ENCODE data around the gene SMYD2.

SMYD2 gene

GRCh38 chr1:214354440-214355148 is 73.6 kb downstream of the SMYD2 start:
- no peak for DNase-seq (ENCODE audit: extremely low read depth, insufficient read length)
- no peak for TF ChIP-seq CTCF (IDR thresholded peaks at IDR 0.05; ENCODE audit: insufficient read depth, low read length, poor library complexity, severe bottlenecking)
- Histone ChIP-seq H3K36me3 (ENCODE audit: control insufficient read depth, insufficient read depth, low read length) (no peaks in the 10 kb centered on the region), H3K27me3 (replicated peaks; ENCODE audit: control insufficient read depth, insufficient read depth, low read length) (no peaks in the 10 kb centered on the region), H3K4me3 (replicated peaks; ENCODE audit: low read depth, low read length) (no peak overlapping the region)

- no peak for DNase-seq (ENCODE audit: extremely low read depth, insufficient read length)
- Histone ChIP-seq H3K36me3 (ENCODE audit: control insufficient read depth, insufficient read depth, low read length) (no peaks in the 10 kb centered on the region), H3K4me3 (replicated peaks; ENCODE audit: low read depth, low read length) (no peak overlapping the region), H3K27me3 (replicated peaks; ENCODE audit: control insufficient read depth, insufficient read depth, low read length) (no peaks in the 10 kb centered on the region; the same call in 1 of the 2 replicates)
- TF ChIP-seq CTCF (IDR thresholded peaks at IDR 0.05; ENCODE audit: insufficient read depth, low read length, poor library complexity, severe bottlenecking), result no peak
Observed at GRCh38 chr1:214360116-214360515, 79.2 kb downstream of the SMYD2 start.

GRCh38 chr1:214360525-214361164 is 79.7 kb downstream of the SMYD2 start:
- no peak for TF ChIP-seq CTCF (IDR thresholded peaks at IDR 0.05; ENCODE audit: insufficient read depth, low read length, poor library complexity, severe bottlenecking)
- Histone ChIP-seq H3K4me3 (replicated peaks; ENCODE audit: low read depth, low read length) (no peak overlapping the region), H3K36me3 (ENCODE audit: control insufficient read depth, insufficient read depth, low read length) (no peaks in the 10 kb centered on the region), H3K27me3 (replicated peaks; ENCODE audit: control insufficient read depth, insufficient read depth, low read length) (no peaks in the 10 kb centered on the region; the same call in 1 of the 2 replicates)
- no peak for DNase-seq (ENCODE audit: extremely low read depth, insufficient read length)

- TF ChIP-seq CTCF (IDR thresholded peaks at IDR 0.05; ENCODE audit: insufficient read depth, low read length, poor library complexity, severe bottlenecking), result no peak
- no peak for DNase-seq (ENCODE audit: extremely low read depth, insufficient read length)
- no peak overlapping the region for H3K4me3 ChIP-seq (replicated peaks; ENCODE audit: low read depth, low read length)
- no peaks in the 10 kb centered on the region; the same call in 1 of the 2 replicates for H3K27me3 ChIP-seq (replicated peaks; ENCODE audit: control insufficient read depth, insufficient read depth, low read length)
- H3K36me3 ChIP-seq (ENCODE audit: control insufficient read depth, insufficient read depth, low read length), result no peaks in the 10 kb centered on the region
Observed at GRCh38 chr1:214361636-214362035, 80.7 kb downstream of the SMYD2 start.

GRCh38 chr1:214362188-214362882 is 81.4 kb downstream of the SMYD2 start:
- no peak for TF ChIP-seq CTCF (IDR thresholded peaks at IDR 0.05; ENCODE audit: insufficient read depth, low read length, poor library complexity, severe bottlenecking)
- no peaks in the 10 kb centered on the region; the same call in 1 of the 2 replicates for H3K27me3 ChIP-seq (replicated peaks; ENCODE audit: control insufficient read depth, insufficient read depth, low read length)
- DNase-seq (ENCODE audit: extremely low read depth, insufficient read length), result no peak
- no peaks in the 10 kb centered on the region for H3K36me3 ChIP-seq (ENCODE audit: control insufficient read depth, insufficient read depth, low read length)
- H3K4me3 ChIP-seq (replicated peaks; ENCODE audit: low read depth, low read length), result no peak overlapping the region

Data from GM06990 (cell line).